HUES6 (cell line): ENCODE results near the gene ANKRD28.
"Not testable (repeated sequence)": the region's sequence is repeated elsewhere in the genome, so short reads cannot be mapped to it uniquely, and the experiment has no call there.

ENCODE experiments used
- H3K27ac ChIP-seq: 2 replicates; pipeline ENCODE4 v1.7.0; 2013; ENCODE audit warnings: low read depth, mild to moderate bottlenecking, low read length, inconsistent platforms
- H3K27me3 ChIP-seq: 2 replicates; pipeline ENCODE4 v1.6.1; 2013; ENCODE audit warnings: low read length; ENCODE audit not compliant: control insufficient read depth, insufficient read depth
- H3K36me3 ChIP-seq: 2 replicates; pipeline ENCODE4 v1.6.1; 2013; ENCODE audit warnings: low read length; ENCODE audit not compliant: control insufficient read depth, insufficient read depth
- H3K4me1 ChIP-seq: 2 replicates; pipeline ENCODE4 v1.6.1; 2013; ENCODE audit warnings: low read length; ENCODE audit not compliant: control insufficient read depth, insufficient read depth
- H3K4me3 ChIP-seq: 2 replicates; pipeline ENCODE4 v1.5.1; 2013; ENCODE audit warnings: low read depth, low read length
- H3K9ac ChIP-seq: one replicate; pipeline ENCODE4 v1.6.1; 2013; ENCODE audit warnings: mild to moderate bottlenecking, low read length
- H3K9me3 ChIP-seq: 2 replicates; pipeline ENCODE4 v1.6.1; 2013; ENCODE audit warnings: low read depth, low read length; ENCODE audit not compliant: control insufficient read depth, insufficient read depth

Gene ANKRD28

GRCh38 chr3:15820911-15821310 lies 23.1 kb upstream of the ANKRD28 start:
- H3K27me3 ChIP-seq, result no peaks in the 10 kb centered on the region
- H3K36me3 ChIP-seq, result no peaks in the 10 kb centered on the region
- no peaks in the 10 kb centered on the region for H3K9me3 ChIP-seq
- no peak overlapping the region for H3K27ac ChIP-seq
- peaks cover 5% of the 10 kb centered on the region; the same call in 1 of the 2 replicates for H3K4me1 ChIP-seq
- no peak overlapping the region for H3K4me3 ChIP-seq
- no peak overlapping the region for H3K9ac ChIP-seq

GRCh38 chr3:15819576-15819975 lies 21.8 kb upstream of the ANKRD28 start:
- H3K4me3 ChIP-seq, result no peak overlapping the region
- peaks cover 5% of the 10 kb centered on the region; the same call in 1 of the 2 replicates for H3K4me1 ChIP-seq
- H3K36me3 ChIP-seq, result no peaks in the 10 kb centered on the region
- no peak overlapping the region for H3K9ac ChIP-seq
- H3K27me3 ChIP-seq, result no peaks in the 10 kb centered on the region
- H3K9me3 ChIP-seq, result no peaks in the 10 kb centered on the region
- no peak overlapping the region for H3K27ac ChIP-seq

- Histone ChIP-seq H3K9me3 (no peaks in the 10 kb centered on the region), H3K36me3 (no peaks in the 10 kb centered on the region), H3K27ac (no peak overlapping the region), H3K27me3 (no peaks in the 10 kb centered on the region), H3K4me3 (no peak overlapping the region), H3K4me1 (peaks cover 5% of the 10 kb centered on the region; the same call in 1 of the 2 replicates), H3K9ac (no peak overlapping the region)
Observed at GRCh38 chr3:15819043-15819442, 21.3 kb upstream of the ANKRD28 start.

GRCh38 chr3:15815696-15816095 lies 17.9 kb upstream of the ANKRD28 start:
- H3K36me3 ChIP-seq, result no peaks in the 10 kb centered on the region
- no peaks in the 10 kb centered on the region for H3K4me1 ChIP-seq
- no peak overlapping the region for H3K4me3 ChIP-seq
- no peak overlapping the region for H3K9ac ChIP-seq
- H3K27ac ChIP-seq, result no peak overlapping the region
- no peaks in the 10 kb centered on the region for H3K27me3 ChIP-seq
- H3K9me3 ChIP-seq, result no peaks in the 10 kb centered on the region

GRCh38 chr3:15813079-15813478 lies 15.3 kb upstream of the ANKRD28 start:
- H3K4me1 ChIP-seq, H3K27ac ChIP-seq, H3K36me3 ChIP-seq, H3K9me3 ChIP-seq, H3K4me3 ChIP-seq, H3K9ac ChIP-seq, H3K27me3 ChIP-seq: not testable (repeated sequence)

GRCh38 chr3:15812183-15812582 lies 14.4 kb upstream of the ANKRD28 start:
- Histone ChIP-seq H3K27ac (no peak overlapping the region), H3K4me3 (no peak overlapping the region)

GRCh38 chr3:15810702-15811101 lies 12.9 kb upstream of the ANKRD28 start:
- no peaks in the 10 kb centered on the region; the same call in 1 of the 2 replicates for H3K4me1 ChIP-seq
- H3K4me3 ChIP-seq, result no peak overlapping the region
- 0 out of 2 replicates have a peak overlapping the region, but pooled peaks have one; percentile 6 for H3K27ac ChIP-seq
- no peaks in the 10 kb centered on the region for H3K9me3 ChIP-seq
- no peaks in the 10 kb centered on the region for H3K27me3 ChIP-seq
- H3K36me3 ChIP-seq, result no peaks in the 10 kb centered on the region
- H3K9ac ChIP-seq, result no peak overlapping the region

More at GRCh38 chr3:15812183-15812582, 14.4 kb upstream of the ANKRD28 start:
- Histone ChIP-seq H3K4me1 (no peaks in the 10 kb centered on the region; the same call in 1 of the 2 replicates), H3K27me3 (no peaks in the 10 kb centered on the region), H3K9me3 (no peaks in the 10 kb centered on the region), H3K36me3 (no peaks in the 10 kb centered on the region), H3K9ac (no peak overlapping the region)

GRCh38 chr3:15809313-15809712 lies 11.5 kb upstream of the ANKRD28 start:
- no peaks in the 10 kb centered on the region for H3K27me3 ChIP-seq
- no peak overlapping the region for H3K9ac ChIP-seq
- no peaks in the 10 kb centered on the region for H3K9me3 ChIP-seq
- H3K27ac ChIP-seq, result no peak overlapping the region
- H3K4me1 ChIP-seq, result no peaks in the 10 kb centered on the region; the same call in 1 of the 2 replicates
- no peaks in the 10 kb centered on the region for H3K36me3 ChIP-seq
- H3K4me3 ChIP-seq, result no peak overlapping the region

- no peaks in the 10 kb centered on the region for H3K27me3 ChIP-seq
- no peak overlapping the region for H3K4me3 ChIP-seq
- no peaks in the 10 kb centered on the region; the same call in 1 of the 2 replicates for H3K4me1 ChIP-seq
- H3K27ac ChIP-seq, result no peak overlapping the region
- no peaks in the 10 kb centered on the region for H3K9me3 ChIP-seq
- no peaks in the 10 kb centered on the region for H3K36me3 ChIP-seq
- no peak overlapping the region for H3K9ac ChIP-seq
Observed at GRCh38 chr3:15808679-15809310, 11.0 kb upstream of the ANKRD28 start.

GRCh38 chr3:15805756-15806266 lies 8.0 kb upstream of the ANKRD28 start:
- no peaks in the 10 kb centered on the region for H3K9me3 ChIP-seq
- no peaks in the 10 kb centered on the region for H3K27me3 ChIP-seq
- H3K9ac ChIP-seq, result no peak overlapping the region
- no peak overlapping the region for H3K4me3 ChIP-seq
- H3K27ac ChIP-seq, result no peak overlapping the region
- H3K4me1 ChIP-seq, result no peaks in the 10 kb centered on the region; the same call in 1 of the 2 replicates
- no peaks in the 10 kb centered on the region for H3K36me3 ChIP-seq

GRCh38 chr3:15804553-15805095 lies 6.8 kb upstream of the ANKRD28 start:
- Histone ChIP-seq H3K4me1 (no peaks in the 10 kb centered on the region; the same call in 1 of the 2 replicates), H3K27me3 (no peaks in the 10 kb centered on the region), H3K4me3 (no peak overlapping the region), H3K27ac (no peak overlapping the region), H3K36me3 (no peaks in the 10 kb centered on the region), H3K9ac (no peak overlapping the region), H3K9me3 (no peaks in the 10 kb centered on the region)
